HL-60 (cell line): ENCODE data around the gene CREB3L1.
A peak's percentile ranks its signal among the peaks of the same experiment; 100 is the strongest.

Experiments
- DNase-seq, 2 experiments: peaks; one replicate each; pipeline ENCODE4 v3.0.0-alpha.2; 2010 to 2020; ENCODE audit warnings: low read depth in 1 of 2, low spot score in 1 of 2
- H3K27ac ChIP-seq: fragments of 250-450 bp; sonication (Bioruptor Pico); replicated peaks from 2 replicates; pipeline ENCODE4 v1.5.1; 2020; ENCODE audit warnings: mild to moderate bottlenecking, moderate library complexity
- H3K27me3 ChIP-seq: fragments of 250-450 bp; sonication (Bioruptor Pico); 2 replicates; pipeline ENCODE4 v1.5.1; 2021; ENCODE audit warnings: mild to moderate bottlenecking, moderate library complexity; ENCODE audit not compliant: insufficient read depth, poor library complexity, severe bottlenecking
- H3K4me3 ChIP-seq: replicated peaks from 2 replicates; pipeline ENCODE4 v1.5.1; 2011; ENCODE audit warnings: mild to moderate bottlenecking, control low read depth, low read length; ENCODE audit not compliant: insufficient read depth
- GABPA ChIP-seq: IDR thresholded peaks from 2 replicates; pipeline ENCODE4 v1.6.1; 2012; ENCODE audit warnings: low read depth
- POLR2AphosphoS5 ChIP-seq: IDR thresholded peaks from 2 replicates; pipeline ENCODE4 v1.6.1; 2012; ENCODE audit warnings: low read depth
- REST ChIP-seq: IDR thresholded peaks from 2 replicates; pipeline ENCODE4 v1.6.1; 2012; ENCODE audit warnings: low read depth; ENCODE audit not compliant: insufficient replicate concordance
- SPI1 ChIP-seq: IDR thresholded peaks from 2 replicates; pipeline ENCODE4 v1.6.1; 2012; ENCODE audit warnings: low read depth, mild to moderate bottlenecking, borderline replicate concordance
- TF ChIP-seq, protein P1 (sequence below): IDR thresholded peaks from one replicate; pipeline ENCODE4 v1.5.1; 2011; ENCODE audit warnings: low read length, control low read depth, inconsistent platforms; ENCODE audit not compliant: insufficient read depth

Gene CREB3L1

GRCh38 chr11:46295312-46296058, 18.0 kb downstream of the CREB3L1 start:
- TF ChIP-seq POLR2AphosphoS5 = no peak
- TF ChIP-seq REST = no peak
- TF ChIP-seq SPI1 = no peak
- TF ChIP-seq GABPA = no peak
- TF ChIP-seq, protein P1, sequence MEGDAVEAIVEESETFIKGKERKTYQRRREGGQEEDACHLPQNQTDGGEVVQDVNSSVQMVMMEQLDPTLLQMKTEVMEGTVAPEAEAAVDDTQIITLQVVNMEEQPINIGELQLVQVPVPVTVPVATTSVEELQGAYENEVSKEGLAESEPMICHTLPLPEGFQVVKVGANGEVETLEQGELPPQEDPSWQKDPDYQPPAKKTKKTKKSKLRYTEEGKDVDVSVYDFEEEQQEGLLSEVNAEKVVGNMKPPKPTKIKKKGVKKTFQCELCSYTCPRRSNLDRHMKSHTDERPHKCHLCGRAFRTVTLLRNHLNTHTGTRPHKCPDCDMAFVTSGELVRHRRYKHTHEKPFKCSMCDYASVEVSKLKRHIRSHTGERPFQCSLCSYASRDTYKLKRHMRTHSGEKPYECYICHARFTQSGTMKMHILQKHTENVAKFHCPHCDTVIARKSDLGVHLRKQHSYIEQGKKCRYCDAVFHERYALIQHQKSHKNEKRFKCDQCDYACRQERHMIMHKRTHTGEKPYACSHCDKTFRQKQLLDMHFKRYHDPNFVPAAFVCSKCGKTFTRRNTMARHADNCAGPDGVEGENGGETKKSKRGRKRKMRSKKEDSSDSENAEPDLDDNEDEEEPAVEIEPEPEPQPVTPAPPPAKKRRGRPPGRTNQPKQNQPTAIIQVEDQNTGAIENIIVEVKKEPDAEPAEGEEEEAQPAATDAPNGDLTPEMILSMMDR = no peak
- DNase-seq = peak in 1 of 2 experiments; percentile 13
- Histone ChIP-seq H3K27me3 (peaks cover 34% of the 10 kb centered on the region), H3K4me3 (peak overlapping the region; percentile 26), H3K27ac (no peak overlapping the region)

- Histone ChIP-seq H3K27ac (no peak overlapping the region), H3K27me3 (peaks cover 34% of the 10 kb centered on the region), H3K4me3 (peak overlapping the region; percentile 26)
- no peak for DNase-seq
- TF ChIP-seq, protein P1 = no peak
- TF ChIP-seq SPI1 (no peak), REST (no peak), POLR2AphosphoS5 (no peak), GABPA (no peak)
These were observed 18.6 kb downstream of the CREB3L1 start for GRCh38 chr11:46296059-46296527.

GRCh38 chr11:46296528-46297448, 19.3 kb downstream of the CREB3L1 start:
- TF ChIP-seq GABPA = no peak
- TF ChIP-seq, protein P1 = no peak
- TF ChIP-seq SPI1 = no peak
- peaks cover 34% of the 10 kb centered on the region for H3K27me3 ChIP-seq
- no peak overlapping the region for H3K27ac ChIP-seq
- no peak for DNase-seq
- H3K4me3 ChIP-seq = no peak overlapping the region
